GM18498 (cell line): ENCODE results near the gene CCDC13.

ENCODE experiments used
- ATAC-seq: cut with Tn5 transposase; IDR thresholded peaks from one replicate; pipeline ENCODE4 v1.9.1; 2021; ENCODE audit warnings: mild to moderate bottlenecking, moderate library complexity; ENCODE audit not compliant: unreplicated experiment

The CCDC13 gene

DNA sequence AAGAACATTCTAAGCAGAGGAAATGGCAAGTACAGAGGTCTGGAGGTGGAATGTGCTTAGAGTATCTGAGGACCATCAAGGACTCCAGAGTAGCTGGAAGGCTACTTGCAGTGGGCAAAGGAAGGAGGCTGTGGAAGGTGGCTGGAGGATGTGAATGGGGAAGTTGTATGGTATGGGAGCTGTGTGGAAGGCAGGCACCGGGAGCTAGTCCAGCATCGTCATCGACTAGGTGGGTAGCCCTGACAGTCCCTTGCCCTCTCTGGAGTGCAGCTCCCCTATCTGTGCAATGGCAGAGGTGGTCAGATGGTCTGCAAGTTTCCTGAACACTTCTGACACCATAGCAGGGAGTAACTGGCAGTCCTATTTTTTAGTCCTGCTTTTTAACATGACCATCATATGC, 19.3 kb downstream of the CCDC13 start:
- ATAC-seq: no peak

DNA sequence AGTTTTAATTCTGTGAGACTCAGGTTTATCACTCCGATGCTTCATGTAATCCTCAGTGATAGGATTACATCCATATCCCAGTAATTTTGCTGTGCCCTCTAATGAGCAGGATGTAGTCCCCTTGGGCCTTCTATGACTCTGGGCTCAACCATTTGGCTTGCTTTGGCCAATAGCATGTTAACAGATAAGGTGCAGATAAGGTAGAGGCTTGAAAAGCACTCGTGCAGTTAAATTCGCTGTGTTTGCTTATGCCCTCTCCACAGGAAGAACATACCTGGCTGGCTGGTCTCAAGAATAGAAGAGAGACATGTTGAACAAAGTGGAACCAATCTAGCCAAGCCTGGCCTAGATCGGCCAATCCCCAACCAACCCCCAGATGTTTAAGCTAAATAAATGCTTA, 20.1 kb downstream of the CCDC13 start:
- no peak for ATAC-seq

DNA sequence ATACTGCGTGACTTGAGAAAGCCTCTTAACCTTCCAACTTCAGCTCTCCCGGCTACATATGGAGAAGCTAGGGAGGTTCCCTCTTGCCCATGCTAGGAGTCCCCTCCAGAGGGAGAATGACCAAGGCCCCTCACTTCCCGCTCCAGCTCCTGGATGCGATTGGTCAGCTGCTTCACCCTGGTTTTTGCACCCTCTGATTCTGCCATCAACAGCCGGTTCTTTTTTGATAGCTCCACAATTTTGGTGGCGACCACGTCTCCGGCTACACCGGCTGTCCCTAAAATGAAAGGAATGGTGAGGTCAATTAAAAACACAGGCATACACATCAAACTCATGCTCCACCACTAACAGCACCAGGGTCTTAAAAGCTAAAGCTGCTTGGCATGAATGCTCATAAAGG, 20.6 kb downstream of the CCDC13 start:
- no peak for ATAC-seq

DNA sequence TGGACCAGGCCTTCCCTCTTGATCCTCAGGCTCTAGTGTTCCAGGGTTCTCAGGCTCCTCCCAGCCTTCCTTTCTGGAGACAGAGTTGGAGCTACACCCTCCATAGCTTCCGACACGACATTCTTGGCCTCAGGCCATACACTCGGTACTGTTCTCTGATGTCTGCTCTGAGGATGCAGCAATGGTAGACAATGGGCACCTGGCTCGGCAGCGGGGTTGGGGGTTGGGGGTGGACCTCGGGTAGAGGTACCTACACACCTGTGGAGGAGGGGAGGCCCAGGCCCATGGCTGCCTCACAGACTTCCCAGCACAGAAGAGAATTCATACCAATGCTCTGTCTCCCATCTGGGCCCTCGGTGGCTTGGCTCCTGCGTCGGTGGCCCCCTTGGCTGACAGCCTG, 21.4 kb downstream of the CCDC13 start:
- no peak for ATAC-seq

DNA sequence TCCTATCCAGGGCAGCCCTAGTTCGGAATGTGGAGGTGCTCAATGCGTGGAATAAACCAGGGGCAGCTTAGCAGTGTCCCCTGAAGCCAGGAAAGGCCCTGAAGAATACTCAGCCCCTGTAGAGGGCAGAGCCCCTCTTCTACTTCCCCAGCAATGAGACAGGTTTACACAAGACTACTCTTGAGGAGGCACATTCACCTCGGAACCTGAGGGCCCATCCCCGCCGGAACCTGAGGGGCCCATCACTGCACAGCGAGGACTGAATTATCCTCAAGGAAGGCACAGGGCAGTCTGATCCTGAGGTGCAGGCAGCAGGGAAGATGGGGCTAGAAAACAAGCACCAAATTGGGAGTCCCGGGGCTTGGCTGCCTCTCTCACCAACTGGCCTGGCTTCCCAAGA, 22.2 kb downstream of the CCDC13 start:
- no peak for ATAC-seq

DNA sequence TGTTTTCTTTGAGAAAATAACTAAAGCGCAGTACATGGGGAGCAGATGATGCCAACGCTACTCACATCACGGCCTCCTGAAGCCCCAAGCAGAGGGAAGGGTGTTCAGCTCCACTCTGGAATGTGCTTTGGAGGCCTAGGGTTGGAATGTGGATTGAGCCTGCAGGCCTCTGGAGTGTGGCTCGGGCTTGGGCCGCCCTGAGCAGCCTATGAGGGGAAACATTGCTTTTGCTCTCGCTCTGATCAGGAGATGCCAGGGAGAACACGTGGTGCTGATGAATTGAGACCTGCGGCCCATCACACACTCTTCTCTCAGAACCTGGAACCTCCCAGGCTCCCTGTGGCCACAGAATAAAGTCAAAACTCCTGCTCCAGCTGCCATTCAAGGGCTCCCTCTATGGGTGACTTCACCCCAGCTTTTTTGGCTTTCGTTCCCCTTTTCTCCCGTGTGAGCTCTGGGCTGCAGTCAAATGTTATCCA, 23.3 kb downstream of the CCDC13 start:
- ATAC-seq: no peak

DNA sequence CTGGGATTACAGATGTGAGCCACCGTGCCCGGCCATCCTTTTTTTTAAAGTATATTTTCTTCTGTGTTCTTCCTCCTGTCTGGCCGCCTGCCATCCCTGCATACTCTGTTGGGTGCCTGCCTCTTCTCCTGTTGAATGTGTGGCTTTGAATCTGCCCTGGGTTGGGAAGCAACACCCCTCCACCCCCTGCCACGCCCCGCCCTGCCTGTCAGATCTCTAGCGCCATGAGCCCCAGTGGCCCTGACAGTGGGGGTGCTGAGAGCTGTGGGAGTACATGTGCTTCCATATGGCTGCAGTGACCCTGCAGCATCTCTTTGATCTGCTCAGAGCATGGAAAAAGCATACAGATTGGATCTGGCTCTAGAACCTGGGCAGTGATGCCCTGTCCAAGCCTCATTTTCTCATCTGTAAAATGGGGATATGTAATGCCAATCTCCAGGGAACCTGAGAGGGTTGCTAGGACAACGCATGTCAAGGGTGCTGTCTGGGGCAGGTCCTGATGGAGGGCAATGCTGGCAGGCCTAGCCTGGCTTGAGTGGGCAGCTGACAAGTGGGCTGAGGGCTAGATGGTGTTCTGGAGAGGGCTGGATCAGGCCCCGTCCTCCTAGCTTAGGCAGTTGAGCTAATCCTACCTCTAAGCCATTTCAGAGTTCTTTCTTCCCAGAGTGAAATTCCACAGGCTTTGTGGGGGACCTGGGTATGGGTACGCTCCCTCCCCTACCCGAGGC, 23.9 kb downstream of the CCDC13 start:
- no peak for ATAC-seq

DNA sequence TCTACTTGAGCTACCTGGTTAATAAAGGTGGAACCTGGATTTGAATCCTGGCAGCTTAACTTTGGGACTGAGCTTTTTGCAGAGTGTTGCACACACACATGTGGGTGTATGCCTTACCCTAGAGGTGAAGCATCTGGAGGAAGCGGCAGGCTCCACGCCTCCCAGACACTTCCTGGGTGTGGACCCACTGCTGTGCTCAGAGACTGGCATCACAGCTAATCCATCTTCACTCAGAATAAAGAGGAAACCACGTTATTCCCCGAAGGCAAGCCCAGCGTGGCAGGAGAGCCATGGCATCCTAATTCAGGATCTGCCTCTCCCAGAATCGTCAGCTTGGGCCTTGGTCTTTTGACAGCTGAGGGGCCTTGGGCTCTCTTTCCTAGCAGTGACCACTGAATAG, 25.5 kb downstream of the CCDC13 start:
- no peak for ATAC-seq

DNA sequence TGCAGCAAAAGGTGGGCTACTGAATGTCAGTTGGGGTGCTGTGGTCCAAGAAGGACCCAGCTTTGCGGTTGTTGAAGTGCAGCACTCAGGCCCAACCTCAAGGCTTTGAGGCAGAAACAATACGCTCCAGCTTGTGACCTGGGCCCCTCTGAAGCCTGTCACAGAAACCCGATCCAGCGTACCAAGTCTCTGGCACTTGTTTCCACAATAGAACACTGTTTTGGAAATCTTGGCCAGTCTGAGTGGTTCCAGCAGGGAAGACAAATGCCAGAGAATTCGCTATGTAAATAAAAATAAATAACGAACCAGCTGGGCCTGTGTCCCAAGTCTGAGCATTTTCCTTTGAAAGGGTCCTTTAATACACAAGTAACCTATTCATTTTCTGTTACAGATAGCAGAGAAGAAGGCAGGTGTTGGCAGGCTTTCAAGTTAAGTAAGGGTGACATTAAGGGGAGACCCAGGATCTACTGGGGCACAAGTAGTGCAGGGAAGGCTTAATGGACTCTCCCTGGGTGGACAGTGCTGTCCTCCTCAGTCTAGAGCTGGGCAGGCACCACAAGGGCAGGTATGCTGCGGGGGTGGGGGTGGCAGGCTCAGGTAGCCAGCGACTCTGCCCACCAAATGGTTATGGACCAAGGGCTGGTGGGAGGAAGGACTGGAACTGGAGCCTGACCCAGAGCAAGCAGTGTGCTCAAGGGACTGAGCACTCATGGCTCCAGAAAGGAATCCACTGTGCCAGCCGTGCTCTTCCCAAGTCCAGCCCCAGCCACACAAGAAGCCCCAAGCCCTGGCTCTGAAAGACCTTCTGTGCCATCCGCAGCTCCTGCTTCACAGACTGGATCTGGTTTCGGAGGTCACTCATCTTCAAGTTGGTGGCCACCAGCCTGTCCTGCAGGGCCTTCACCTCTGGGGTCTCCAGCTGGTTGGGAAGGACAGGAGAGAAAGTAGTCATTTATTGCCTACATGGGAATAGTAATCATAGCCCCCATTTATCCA, 26.3 kb downstream of the CCDC13 start:
- ATAC-seq: no peak

DNA sequence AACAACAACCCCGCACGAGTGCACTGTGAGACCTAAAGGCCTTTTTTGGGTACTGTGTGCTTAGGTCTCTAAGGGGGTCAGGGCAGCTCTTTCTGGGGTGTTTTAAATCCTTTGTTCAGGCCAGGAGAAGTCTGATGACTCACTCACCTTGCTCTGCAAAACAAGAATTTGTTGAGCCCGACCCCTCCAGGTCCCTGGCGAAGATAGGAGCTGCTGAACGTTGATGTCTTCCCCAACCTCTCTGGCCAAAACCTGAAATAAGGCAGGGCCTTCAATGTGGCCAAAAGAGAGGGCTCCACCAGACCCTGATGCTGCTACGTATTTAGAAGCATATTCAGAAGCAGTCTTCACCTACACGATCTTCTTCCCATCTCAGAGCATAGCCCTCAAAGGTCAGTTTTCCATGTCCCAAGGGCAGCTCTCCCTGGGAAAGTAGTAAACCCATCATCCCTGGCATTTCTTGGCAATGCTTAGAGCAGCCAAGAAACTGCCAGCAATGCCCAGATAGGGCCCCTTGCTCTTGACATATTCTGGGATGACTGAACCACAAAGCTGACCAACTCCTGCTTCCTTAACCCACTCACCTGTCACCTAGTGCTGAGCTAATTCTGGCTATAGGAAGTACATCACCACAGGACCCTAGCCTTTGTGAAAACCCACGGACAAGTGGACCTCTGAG, 27.1 kb downstream of the CCDC13 start:
- ATAC-seq: no peak

DNA sequence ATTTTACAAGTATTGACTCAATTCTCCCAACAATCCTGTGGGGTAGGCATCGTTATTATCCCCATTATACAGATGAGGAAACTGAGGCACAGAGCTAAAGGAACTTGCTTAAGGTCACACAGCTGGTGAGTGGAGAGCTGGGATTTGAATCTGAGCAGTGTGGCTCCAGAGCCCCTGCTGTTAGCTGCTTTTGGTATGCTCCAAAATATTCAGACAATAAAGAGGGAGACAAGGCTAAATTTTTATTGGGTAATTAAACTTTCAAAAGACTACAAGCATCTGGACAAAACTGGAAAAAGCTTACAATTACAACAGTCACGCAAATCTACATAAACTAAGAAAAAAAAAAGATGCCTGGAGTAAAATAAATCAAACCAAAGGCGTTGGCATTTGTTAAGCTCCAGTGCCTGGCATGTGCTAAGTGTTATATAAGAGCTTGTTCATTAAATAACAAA, 27.7 kb downstream of the CCDC13 start:
- no peak for ATAC-seq

DNA sequence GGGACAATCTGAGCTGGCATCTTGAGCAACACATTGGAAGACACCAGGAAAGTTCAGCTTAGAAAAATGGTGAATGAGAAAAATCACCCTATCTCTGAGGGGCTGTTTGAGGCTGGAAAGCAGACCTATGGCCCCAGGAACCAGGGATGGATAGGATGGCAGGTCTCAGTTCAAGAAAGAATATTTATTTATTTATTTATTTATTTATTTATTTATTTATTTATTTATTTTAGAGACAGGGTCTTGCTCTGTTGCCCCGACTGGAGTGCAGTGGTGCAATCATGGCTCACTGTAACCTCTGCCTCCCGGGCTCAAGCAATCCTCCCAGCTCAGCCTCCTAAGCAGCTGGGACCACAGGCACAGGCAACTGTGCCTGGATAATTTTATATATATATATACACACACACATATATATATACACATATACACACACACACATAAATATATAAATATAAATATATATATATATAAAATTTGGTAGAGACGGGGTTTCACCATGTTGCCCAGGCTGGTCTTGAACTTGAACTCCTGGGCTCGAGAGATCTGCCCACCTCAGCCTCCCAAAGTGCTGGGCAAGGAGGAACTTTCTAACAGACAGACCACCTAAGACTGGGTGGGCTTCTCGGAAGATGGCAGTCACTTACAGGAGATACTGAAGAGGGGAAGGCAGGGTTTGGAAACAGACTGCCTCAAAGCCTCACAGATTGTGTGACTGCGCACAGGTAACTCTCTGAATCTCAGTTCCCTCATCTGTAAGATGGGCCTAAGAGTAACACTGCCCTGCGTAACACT, 29.7 kb downstream of the CCDC13 start:
- no peak for ATAC-seq

DNA sequence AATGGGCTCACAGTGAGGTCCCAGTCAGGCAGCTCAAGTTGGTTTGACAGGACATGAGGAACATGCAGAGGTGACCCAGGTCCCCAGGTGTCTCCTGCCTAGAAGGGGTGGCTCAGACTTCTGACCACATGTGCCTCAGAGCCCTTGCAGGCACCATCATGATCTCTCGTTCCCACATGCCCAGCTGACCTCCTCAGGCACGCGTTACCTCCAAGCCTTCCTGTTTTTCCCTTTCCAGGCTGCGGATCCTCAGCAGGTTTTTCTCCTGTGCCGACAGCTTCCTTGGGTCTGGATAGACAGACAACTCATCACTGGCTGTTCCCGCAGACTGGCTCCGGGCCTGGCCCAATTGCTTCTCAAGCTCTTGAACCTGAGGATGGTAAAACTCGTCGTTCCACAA, 30.4 kb downstream of the CCDC13 start:
- ATAC-seq: no peak

DNA sequence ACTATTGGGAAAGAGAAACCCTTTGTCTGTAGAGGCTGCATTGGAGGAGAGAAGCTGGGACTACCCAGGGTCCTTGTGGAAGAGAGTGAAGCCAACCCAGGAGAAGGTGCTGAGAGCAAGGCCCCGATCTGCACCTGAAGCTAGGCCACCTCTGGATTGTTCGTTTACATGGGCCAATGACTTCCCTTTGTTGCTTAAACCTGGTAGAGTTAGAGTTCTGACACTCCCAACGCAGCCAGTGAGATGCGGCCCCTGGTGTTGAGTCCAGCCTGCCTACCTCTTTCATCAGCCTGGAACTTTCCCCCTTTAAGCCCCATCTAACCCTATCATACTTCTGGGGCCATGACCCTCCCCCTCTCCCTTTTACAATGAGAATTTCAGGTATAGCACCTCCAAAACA, 30.8 kb downstream of the CCDC13 start:
- ATAC-seq: no peak

DNA sequence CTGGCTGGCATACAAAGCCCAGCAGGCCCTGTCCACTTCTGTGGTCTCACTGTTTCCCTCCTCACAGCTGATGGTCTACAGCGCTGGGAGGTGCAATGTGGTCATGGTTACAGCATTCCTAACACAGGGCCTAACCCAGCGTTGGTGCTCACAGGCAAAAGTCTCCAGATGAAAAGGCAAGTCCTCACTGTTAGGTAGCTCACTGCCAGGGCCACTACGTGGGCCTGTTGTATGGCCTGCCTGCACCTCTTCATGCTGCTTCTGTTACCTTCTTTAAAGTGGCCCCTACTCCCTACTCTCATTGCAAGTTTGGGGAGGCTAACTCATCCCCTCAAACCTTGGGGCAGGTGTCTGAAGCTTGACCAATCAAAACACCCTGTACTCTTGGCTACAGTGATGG, 31.3 kb downstream of the CCDC13 start:
- no peak for ATAC-seq

DNA sequence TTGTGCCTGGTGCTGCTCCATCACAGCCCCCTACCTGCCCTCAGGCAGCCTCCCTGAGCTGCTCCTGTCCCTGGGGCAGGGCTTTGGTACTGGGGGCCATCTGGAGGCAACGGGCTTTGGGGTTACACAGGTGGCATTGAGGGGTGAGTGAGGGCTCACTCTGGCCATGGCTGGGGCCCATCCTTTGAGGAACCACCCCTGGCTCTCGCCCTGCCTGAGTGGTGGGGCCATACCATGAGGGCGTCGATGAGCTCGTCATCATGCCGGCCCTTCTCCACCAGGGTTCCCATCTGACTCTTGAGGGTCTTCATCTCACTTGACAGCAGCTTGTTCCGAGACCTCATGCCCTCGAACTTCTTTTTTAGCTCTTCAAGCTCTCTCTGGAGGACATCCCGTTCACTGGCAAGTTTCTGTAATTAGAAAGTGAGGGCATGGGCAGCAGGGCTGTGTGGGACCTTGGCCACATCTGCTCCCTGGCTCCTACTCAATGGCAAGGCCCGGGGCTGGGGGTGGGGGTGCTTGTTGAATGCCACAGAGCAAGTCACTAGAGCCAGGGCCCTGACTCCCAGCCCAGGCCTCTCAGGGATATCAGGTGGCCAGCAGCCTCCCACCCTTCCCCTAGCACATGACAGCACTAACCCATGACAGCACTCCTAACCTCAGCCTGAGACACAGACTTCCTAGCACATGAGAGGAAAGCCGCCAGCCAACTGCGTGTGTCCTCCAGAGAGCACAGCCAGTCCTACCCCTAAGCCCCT, 33.5 kb downstream of the CCDC13 start:
- no peak for ATAC-seq

DNA sequence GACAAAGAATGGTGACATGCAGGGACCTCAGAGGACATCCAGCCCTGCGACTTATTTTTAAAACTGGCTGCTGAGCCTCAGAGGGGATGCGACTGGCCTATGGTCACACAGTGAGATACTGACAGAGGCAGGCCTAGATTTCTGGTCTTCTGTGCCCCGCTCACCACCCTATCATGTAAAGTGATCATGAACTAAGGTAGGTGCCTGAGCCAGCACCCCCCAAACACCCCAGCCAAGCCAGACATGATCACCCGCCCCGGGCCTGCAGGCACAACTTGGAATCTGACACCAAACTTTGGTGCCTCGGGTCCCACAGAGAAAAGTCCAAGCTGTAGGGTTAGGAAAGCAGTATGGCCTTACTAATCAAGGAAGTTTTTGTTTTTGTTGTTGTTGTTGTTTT, 36.5 kb downstream of the CCDC13 start:
- no peak for ATAC-seq

DNA sequence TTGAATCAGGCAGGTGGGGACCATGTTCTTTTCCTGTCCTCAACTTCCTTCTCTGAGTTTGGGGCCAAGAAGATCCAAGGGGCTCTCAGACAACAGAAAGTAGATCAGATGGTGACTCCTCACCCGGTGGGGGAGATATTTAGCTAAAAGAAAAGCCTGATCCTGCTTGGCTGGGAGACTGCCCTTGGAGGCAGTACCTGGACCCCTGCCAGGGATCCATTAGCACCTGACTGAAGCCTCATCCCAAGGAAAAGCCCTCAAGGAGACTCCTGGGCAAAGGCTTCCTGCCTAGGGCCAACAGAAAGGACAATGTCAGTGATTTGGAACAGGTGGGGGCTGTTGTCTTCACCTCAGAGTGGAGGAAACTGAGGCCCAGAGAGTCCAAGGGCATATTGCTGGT, 37.0 kb downstream of the CCDC13 start:
- no peak for ATAC-seq

DNA sequence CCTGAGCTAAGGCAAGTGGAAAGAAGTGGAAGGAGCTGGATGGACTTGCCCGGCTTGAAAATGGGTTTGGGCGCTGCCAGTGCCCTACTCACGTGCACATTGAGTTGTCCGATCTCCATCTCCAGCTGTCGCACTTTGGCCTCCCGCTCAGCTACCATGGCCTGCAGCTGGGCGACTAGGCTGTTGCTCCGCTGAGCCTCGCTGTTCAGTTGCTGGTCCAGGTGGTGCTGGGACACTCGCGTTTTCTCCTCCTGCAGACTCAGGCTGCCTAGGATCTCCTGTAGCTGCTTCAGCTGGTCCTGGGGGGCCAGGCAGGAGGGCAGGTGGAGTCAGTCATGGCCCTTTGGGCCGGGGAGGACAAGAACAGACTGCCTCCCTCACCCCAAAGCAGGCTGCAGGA, 37.4 kb downstream of the CCDC13 start:
- ATAC-seq: no peak

DNA sequence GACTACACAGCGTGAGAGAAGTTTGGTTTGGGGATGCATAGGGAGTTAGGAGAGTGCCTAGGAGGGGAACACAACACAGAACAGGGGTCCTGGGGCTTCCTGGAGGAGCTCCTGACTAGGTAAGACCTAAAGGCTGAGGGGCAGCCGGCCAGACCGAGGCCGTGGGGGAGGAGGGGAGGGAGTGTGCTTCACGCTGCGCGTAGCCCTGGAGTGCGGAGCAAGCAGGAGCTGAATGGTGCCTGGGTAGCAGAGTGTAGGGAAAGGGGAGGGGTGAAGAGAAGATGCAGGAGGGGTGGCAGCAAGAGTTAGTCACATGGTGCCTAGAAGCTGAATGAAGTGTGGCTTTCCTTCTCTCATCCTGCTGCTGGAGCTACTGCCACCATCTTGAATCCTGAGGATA, 38.0 kb downstream of the CCDC13 start:
- no peak for ATAC-seq
